Measurements from ENCODE around the gene AFAP1.

AFAP1 gene

DNA sequence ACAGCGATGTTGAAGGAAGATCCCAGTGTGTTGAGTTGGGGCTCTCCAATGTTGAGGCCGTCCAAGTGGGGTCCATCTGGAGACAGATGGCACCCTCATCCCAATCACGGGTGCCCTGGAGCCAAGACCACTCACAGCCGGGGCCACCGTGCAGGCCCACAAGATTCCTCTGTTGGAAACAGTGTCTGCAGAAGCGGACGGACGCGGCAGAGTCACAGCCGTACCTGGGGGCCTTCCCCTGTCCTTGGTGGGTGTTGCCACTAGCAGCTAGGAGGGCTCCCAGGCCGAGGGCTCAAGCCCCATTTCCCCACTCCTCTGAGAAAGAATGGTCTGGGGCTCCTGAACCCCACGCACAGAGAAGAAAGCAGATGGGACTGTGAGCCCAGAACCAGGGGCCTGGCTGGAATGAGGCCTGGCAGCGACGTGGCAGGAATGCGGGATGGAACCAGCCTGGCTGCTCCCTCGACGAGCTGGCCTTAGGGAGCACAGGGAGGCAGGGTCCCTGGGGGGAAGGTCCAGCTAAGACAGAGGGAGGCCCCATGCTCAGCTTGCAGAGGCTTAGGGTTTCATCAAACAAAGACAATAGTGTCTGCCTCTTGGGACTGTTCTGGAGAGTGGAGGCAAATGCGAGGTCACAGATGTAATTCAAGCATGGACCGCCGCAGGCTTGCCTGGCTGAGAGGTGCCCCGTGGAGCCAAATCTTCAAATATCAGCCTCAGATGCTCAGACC lies 228.9 kb downstream of the AFAP1 start:
- no peak for DNase-seq

DNA sequence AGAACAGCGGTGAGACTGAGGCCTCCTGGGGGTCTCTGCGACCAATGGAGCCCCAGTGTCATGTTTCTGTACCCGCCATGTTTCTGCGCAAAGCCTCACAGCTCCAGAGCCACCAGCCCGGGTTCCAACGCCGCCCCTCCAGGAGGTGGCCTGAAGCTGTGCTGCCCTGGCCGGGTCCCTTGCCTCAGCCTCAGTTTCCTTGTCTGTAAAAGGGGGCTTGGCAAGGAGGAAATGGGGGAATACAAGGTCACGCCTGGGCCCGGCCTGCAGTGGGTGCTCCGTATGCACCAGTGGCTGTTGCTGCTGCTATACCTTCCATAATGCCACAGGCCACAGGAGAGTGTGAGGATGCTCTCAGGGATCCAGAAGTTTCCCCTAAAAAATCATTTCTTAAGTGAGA lies 229.5 kb downstream of the AFAP1 start:
- no peak for DNase-seq

DNA sequence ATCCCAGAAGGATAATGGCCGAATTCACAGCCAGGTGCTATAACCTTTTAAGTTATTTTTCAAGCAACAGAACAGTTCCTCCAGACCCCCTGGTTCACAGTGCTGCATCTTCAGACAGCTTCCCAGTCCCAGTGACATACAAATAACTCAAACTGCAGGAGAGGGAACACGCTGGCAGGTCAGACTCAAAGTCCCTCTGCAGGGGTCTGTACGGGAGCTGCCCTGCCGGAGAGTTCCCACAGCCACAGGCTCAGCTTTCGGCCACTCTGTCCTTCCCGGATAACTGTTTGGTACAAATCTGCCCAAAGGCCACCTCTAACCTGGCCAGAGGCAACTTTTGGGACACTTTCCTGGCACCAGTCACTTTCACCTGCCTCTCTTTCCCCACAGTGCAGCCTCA lies 230.2 kb downstream of the AFAP1 start:
- DNase-seq = no peak

DNA sequence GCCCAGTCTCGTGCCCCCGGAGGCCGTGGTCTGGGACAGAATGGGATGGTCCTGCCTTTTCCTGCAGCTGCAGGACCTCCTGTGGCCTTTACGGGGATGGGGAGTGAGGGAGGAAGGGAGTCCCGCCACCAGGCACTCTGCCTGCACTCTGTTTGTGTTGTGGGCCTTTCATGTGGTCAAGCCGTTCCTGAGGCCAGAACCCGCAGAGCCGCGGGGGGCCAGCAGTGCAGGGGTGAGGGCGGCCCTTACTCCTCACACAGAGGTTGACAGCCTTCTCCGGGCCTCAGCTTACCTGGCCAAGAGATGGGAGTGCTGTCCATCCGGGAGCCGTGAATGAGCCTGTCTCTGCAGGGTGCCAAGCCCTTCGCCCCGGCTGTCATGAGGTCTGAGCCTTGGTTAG lies 230.7 kb downstream of the AFAP1 start:
- DNase-seq = no peak
